ENCODE data around the gene NTHL1.

The NTHL1 gene

GRCh38 chr16:1999866-2000514 lies 47.6 kb downstream of the NTHL1 start:
- DNase-seq (ENCODE audit: low read depth), result no peak
- no peak overlapping the region for H3K4me3 ChIP-seq (ENCODE audit: control insufficient read depth, low read depth, low read length)
- no peak for TF ChIP-seq CTCF (conservative IDR thresholded peaks at IDR 0.05; ENCODE audit: control insufficient read depth, insufficient read depth, low read depth, low read length)

GRCh38 chr16:1998852-1999801 lies 48.5 kb downstream of the NTHL1 start:
- TF ChIP-seq CTCF (conservative IDR thresholded peaks at IDR 0.05; ENCODE audit: control insufficient read depth, insufficient read depth, low read depth, low read length), result no peak
- H3K4me3 ChIP-seq (ENCODE audit: control insufficient read depth, low read depth, low read length), result no peak overlapping the region
- DNase-seq (ENCODE audit: low read depth), result no peak

GRCh38 chr16:1998360-1998835 lies 49.2 kb downstream of the NTHL1 start:
- H3K4me3 ChIP-seq (ENCODE audit: control insufficient read depth, low read depth, low read length), result no peak overlapping the region
- no peak for TF ChIP-seq CTCF (conservative IDR thresholded peaks at IDR 0.05; ENCODE audit: control insufficient read depth, insufficient read depth, low read depth, low read length)
- no peak for DNase-seq (ENCODE audit: low read depth)

- peak; percentile 27 for DNase-seq (ENCODE audit: low read depth)
- TF ChIP-seq CTCF (conservative IDR thresholded peaks at IDR 0.05; ENCODE audit: control insufficient read depth, insufficient read depth, low read depth, low read length), result no peak
- H3K4me3 ChIP-seq (ENCODE audit: control insufficient read depth, low read depth, low read length), result no peak overlapping the region
Measured at GRCh38 chr16:1997494-1998359, 49.9 kb downstream of the NTHL1 start.

GRCh38 chr16:1993731-1994131 lies 53.9 kb downstream of the NTHL1 start:
- peak; percentile 43 for DNase-seq (ENCODE audit: low read depth)
- no peak overlapping the region for H3K4me3 ChIP-seq (ENCODE audit: control insufficient read depth, low read depth, low read length)
- TF ChIP-seq CTCF (conservative IDR thresholded peaks at IDR 0.05; ENCODE audit: control insufficient read depth, insufficient read depth, low read depth, low read length), result no peak

- no peak for TF ChIP-seq CTCF (conservative IDR thresholded peaks at IDR 0.05; ENCODE audit: control insufficient read depth, insufficient read depth, low read depth, low read length)
- DNase-seq (ENCODE audit: low read depth), result no peak
- no peak overlapping the region for H3K4me3 ChIP-seq (ENCODE audit: control insufficient read depth, low read depth, low read length)
Measured at GRCh38 chr16:1992704-1993317, 54.8 kb downstream of the NTHL1 start.
